ENCODE results near the gene ZNF354B.
A peak's percentile ranks its signal among the peaks of the same experiment; 100 is the strongest.

ZNF354B gene

GRCh38 chr5:178859625-178860521, at the start of gene ZNF354B:
ZNF354B (plus strand) TSS chr5:178859953; CDS start chr5:178861048, 1,095 bp downstream.
- Histone ChIP-seq H3K9ac (ENCODE audit: low read length in 2 of 2) (peak within 1 kb of the TSS; percentile 68 to 69), H3K9me3 (ENCODE audit: control insufficient read depth in 2 of 2, low read length in 2 of 2) (no peaks in the 10 kb centered on the region), H3K36me3 (ENCODE audit: control insufficient read depth in 2 of 2, insufficient read depth in 2 of 2, low read length in 2 of 2) (peaks cover 4 to 5% of the 10 kb centered on the region in 2 donors), H3K27me3 (ENCODE audit: control insufficient read depth in 1 of 2, insufficient read depth in 2 of 2, low read length in 2 of 2) (no peaks in the 10 kb centered on the region), H3K4me1 (ENCODE audit: control insufficient read depth, insufficient read depth, low read length) (peaks cover 13% of the 10 kb centered on the region), H3K4me3 (ENCODE audit: low read length in 2 of 2) (peak within 1 kb of the TSS; percentile 74 to 78), H3K27ac (ENCODE audit: low read length) (peak within 1 kb of the TSS; percentile 37)

DNA sequence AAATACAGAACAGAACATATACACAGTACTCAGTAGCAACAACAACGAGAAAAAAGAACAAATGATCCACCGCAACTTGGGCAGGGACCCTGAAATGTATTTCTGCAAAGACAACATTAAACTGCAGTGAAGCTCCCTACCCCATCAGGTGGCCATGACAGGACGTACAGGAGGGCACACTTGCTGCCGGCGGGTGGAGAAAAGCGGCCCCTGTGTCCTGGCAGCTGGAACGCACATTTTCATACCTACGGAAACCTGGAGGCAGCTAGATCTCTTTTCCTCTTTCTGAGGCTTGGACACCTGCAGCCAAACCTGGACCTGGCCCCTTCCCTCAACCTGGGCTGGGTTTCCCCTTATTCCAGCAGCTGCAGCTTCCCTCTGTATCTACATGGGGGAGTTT, 42.2 kb upstream of the ZNF354B start:
- Histone ChIP-seq H3K27ac (ENCODE audit: low read length) (no peak overlapping the region), H3K4me1 (ENCODE audit: control insufficient read depth, insufficient read depth, low read length) (no peaks in the 10 kb centered on the region), H3K27me3 (ENCODE audit: control insufficient read depth in 1 of 2, insufficient read depth in 2 of 2, low read length in 2 of 2) (peaks cover 0 to 2% of the 10 kb centered on the region in 2 donors), H3K9me3 (ENCODE audit: control insufficient read depth in 2 of 2, low read length in 2 of 2) (peaks cover 0 to 4% of the 10 kb centered on the region in 2 donors), H3K36me3 (ENCODE audit: control insufficient read depth in 2 of 2, insufficient read depth in 2 of 2, low read length in 2 of 2) (no peaks in the 10 kb centered on the region), H3K4me3 (ENCODE audit: low read length in 2 of 2) (no peak overlapping the region), H3K9ac (ENCODE audit: low read length in 2 of 2) (no peak overlapping the region)

- Histone ChIP-seq H3K36me3 (ENCODE audit: control insufficient read depth in 2 of 2, insufficient read depth in 2 of 2, low read length in 2 of 2) (no peaks in the 10 kb centered on the region), H3K9ac (ENCODE audit: low read length in 2 of 2) (no peak overlapping the region), H3K4me1 (ENCODE audit: control insufficient read depth, insufficient read depth, low read length) (no peaks in the 10 kb centered on the region), H3K27ac (ENCODE audit: low read length) (no peak overlapping the region), H3K9me3 (ENCODE audit: control insufficient read depth in 2 of 2, low read length in 2 of 2) (peaks cover 0 to 4% of the 10 kb centered on the region in 2 donors), H3K4me3 (ENCODE audit: low read length in 2 of 2) (no peak overlapping the region), H3K27me3 (ENCODE audit: control insufficient read depth in 1 of 2, insufficient read depth in 2 of 2, low read length in 2 of 2) (peaks cover 0 to 2% of the 10 kb centered on the region in 2 donors)
Measured at GRCh38 chr5:178818094-178818493, 41.7 kb upstream of the ZNF354B start.

DNA sequence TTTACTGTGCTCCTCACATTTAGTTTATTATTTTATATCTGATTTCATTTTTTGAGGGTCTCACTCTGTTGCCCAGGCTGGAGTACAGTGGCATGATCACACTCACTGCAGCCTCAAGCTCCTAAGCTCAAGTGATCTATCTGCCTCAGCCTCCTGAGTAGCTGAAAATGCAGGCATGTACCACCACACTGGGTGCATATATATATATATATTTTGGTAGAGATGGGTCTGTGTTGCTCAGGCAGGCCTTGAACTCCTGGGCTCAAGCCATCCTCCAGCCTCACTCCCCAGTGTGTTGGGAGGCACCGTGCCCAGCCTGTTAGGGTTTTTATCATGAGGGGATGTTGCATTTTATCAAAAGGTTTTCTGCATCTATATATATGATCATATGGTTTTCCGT, 39.8 kb upstream of the ZNF354B start:
- no peaks in the 10 kb centered on the region for H3K4me1 ChIP-seq (ENCODE audit: control insufficient read depth, insufficient read depth, low read length)
- peaks cover 0 to 4% of the 10 kb centered on the region in 2 donors for H3K9me3 ChIP-seq (ENCODE audit: control insufficient read depth in 2 of 2, low read length in 2 of 2)
- H3K4me3 ChIP-seq (ENCODE audit: low read length in 2 of 2), result no peak overlapping the region
- H3K36me3 ChIP-seq (ENCODE audit: control insufficient read depth in 2 of 2, insufficient read depth in 2 of 2, low read length in 2 of 2), result no peaks in the 10 kb centered on the region
- H3K27ac ChIP-seq (ENCODE audit: low read length), result no peak overlapping the region
- H3K27me3 ChIP-seq (ENCODE audit: control insufficient read depth in 1 of 2, insufficient read depth in 2 of 2, low read length in 2 of 2), result no peaks in the 10 kb centered on the region
- no peak overlapping the region for H3K9ac ChIP-seq (ENCODE audit: low read length in 2 of 2)

DNA sequence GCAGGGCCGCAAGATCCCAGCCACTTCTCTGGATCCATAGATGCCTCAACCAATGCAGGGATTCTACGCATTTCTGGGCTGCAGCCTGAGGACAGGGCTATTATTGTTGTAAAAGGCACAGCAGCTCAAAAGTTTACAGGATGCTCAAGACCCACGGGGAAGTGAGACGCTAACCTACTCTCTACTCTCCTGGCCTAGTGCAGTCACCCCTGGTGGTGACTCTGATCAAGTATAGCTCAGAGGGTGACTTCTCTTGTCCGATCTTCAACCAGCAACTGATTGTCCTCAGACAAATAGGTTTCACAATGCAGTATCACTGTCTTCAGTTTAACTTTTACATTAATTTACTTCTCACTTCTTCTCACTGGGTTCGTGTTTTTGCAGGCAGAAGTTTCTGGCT, 34.3 kb upstream of the ZNF354B start:
- H3K9me3 ChIP-seq (ENCODE audit: control insufficient read depth in 2 of 2, low read length in 2 of 2), result no peaks in the 10 kb centered on the region
- no peaks in the 10 kb centered on the region for H3K4me1 ChIP-seq (ENCODE audit: control insufficient read depth, insufficient read depth, low read length)
- H3K9ac ChIP-seq (ENCODE audit: low read length in 2 of 2), result no peak overlapping the region
- no peaks in the 10 kb centered on the region for H3K36me3 ChIP-seq (ENCODE audit: control insufficient read depth in 2 of 2, insufficient read depth in 2 of 2, low read length in 2 of 2)
- H3K27ac ChIP-seq (ENCODE audit: low read length), result no peak overlapping the region
- H3K27me3 ChIP-seq (ENCODE audit: control insufficient read depth in 1 of 2, insufficient read depth in 2 of 2, low read length in 2 of 2), result peaks cover 0 to 5% of the 10 kb centered on the region in 2 donors
- no peak overlapping the region for H3K4me3 ChIP-seq (ENCODE audit: low read length in 2 of 2)

- Histone ChIP-seq H3K9ac (ENCODE audit: low read length in 2 of 2) (no peak overlapping the region), H3K4me1 (ENCODE audit: control insufficient read depth, insufficient read depth, low read length) (no peaks in the 10 kb centered on the region), H3K27me3 (ENCODE audit: control insufficient read depth in 1 of 2, insufficient read depth in 2 of 2, low read length in 2 of 2) (peaks cover 0 to 5% of the 10 kb centered on the region in 2 donors), H3K9me3 (ENCODE audit: control insufficient read depth in 2 of 2, low read length in 2 of 2) (no peaks in the 10 kb centered on the region), H3K27ac (ENCODE audit: low read length) (no peak overlapping the region), H3K4me3 (ENCODE audit: low read length in 2 of 2) (no peak overlapping the region), H3K36me3 (ENCODE audit: control insufficient read depth in 2 of 2, insufficient read depth in 2 of 2, low read length in 2 of 2) (no peaks in the 10 kb centered on the region)
Measured at GRCh38 chr5:178826216-178826615, 33.5 kb upstream of the ZNF354B start.

- Histone ChIP-seq H3K27ac (ENCODE audit: low read length) (no peak overlapping the region), H3K9me3 (ENCODE audit: control insufficient read depth in 2 of 2, low read length in 2 of 2) (no peaks in the 10 kb centered on the region), H3K36me3 (ENCODE audit: control insufficient read depth in 2 of 2, insufficient read depth in 2 of 2, low read length in 2 of 2) (no peaks in the 10 kb centered on the region), H3K9ac (ENCODE audit: low read length in 2 of 2) (no peak overlapping the region), H3K27me3 (ENCODE audit: control insufficient read depth in 1 of 2, insufficient read depth in 2 of 2, low read length in 2 of 2) (peaks cover 0 to 5% of the 10 kb centered on the region in 2 donors), H3K4me3 (ENCODE audit: low read length in 2 of 2) (no peak overlapping the region), H3K4me1 (ENCODE audit: control insufficient read depth, insufficient read depth, low read length) (no peaks in the 10 kb centered on the region)
Measured at GRCh38 chr5:178827636-178828035, 32.1 kb upstream of the ZNF354B start.

- no peak overlapping the region for H3K4me3 ChIP-seq (ENCODE audit: low read length in 2 of 2)
- no peak overlapping the region for H3K9ac ChIP-seq (ENCODE audit: low read length in 2 of 2)
- peaks cover 0 to 5% of the 10 kb centered on the region in 2 donors for H3K27me3 ChIP-seq (ENCODE audit: control insufficient read depth in 1 of 2, insufficient read depth in 2 of 2, low read length in 2 of 2)
- no peaks in the 10 kb centered on the region for H3K4me1 ChIP-seq (ENCODE audit: control insufficient read depth, insufficient read depth, low read length)
- no peak overlapping the region for H3K27ac ChIP-seq (ENCODE audit: low read length)
- no peaks in the 10 kb centered on the region for H3K36me3 ChIP-seq (ENCODE audit: control insufficient read depth in 2 of 2, insufficient read depth in 2 of 2, low read length in 2 of 2)
- H3K9me3 ChIP-seq (ENCODE audit: control insufficient read depth in 2 of 2, low read length in 2 of 2), result no peaks in the 10 kb centered on the region
Measured at GRCh38 chr5:178831049-178831448, 28.7 kb upstream of the ZNF354B start.

GRCh38 chr5:178832618-178833201, 27.0 kb upstream of the ZNF354B start:
- H3K27me3 ChIP-seq (ENCODE audit: control insufficient read depth in 1 of 2, insufficient read depth in 2 of 2, low read length in 2 of 2), result peaks cover 0 to 5% of the 10 kb centered on the region in 2 donors
- H3K4me3 ChIP-seq (ENCODE audit: low read length in 2 of 2), result no peak overlapping the region
- H3K4me1 ChIP-seq (ENCODE audit: control insufficient read depth, insufficient read depth, low read length), result no peaks in the 10 kb centered on the region
- H3K9ac ChIP-seq (ENCODE audit: low read length in 2 of 2), result no peak overlapping the region
- H3K36me3 ChIP-seq (ENCODE audit: control insufficient read depth in 2 of 2, insufficient read depth in 2 of 2, low read length in 2 of 2), result no peaks in the 10 kb centered on the region
- H3K9me3 ChIP-seq (ENCODE audit: control insufficient read depth in 2 of 2, low read length in 2 of 2), result peaks cover 0 to 2% of the 10 kb centered on the region in 2 donors
- H3K27ac ChIP-seq (ENCODE audit: low read length), result no peak overlapping the region

GRCh38 chr5:178836628-178837027, 23.1 kb upstream of the ZNF354B start:
- Histone ChIP-seq H3K36me3 (ENCODE audit: control insufficient read depth in 2 of 2, insufficient read depth in 2 of 2, low read length in 2 of 2) (no peaks in the 10 kb centered on the region), H3K27me3 (ENCODE audit: control insufficient read depth in 1 of 2, insufficient read depth in 2 of 2, low read length in 2 of 2) (no peaks in the 10 kb centered on the region), H3K27ac (ENCODE audit: low read length) (no peak overlapping the region), H3K4me3 (ENCODE audit: low read length in 2 of 2) (no peak overlapping the region), H3K9me3 (ENCODE audit: control insufficient read depth in 2 of 2, low read length in 2 of 2) (peaks cover 0 to 2% of the 10 kb centered on the region in 2 donors), H3K4me1 (ENCODE audit: control insufficient read depth, insufficient read depth, low read length) (no peaks in the 10 kb centered on the region), H3K9ac (ENCODE audit: low read length in 2 of 2) (no peak overlapping the region)
